SK-N-SH treated with all-trans-retinoic acid at 6 μM for 48 hours (cell line): ENCODE data around the gene IDUA.

Experiments
- SNAI2 ChIP-seq: fragments of 250-450 bp; sonication (Bioruptor Pico); IDR thresholded peaks from 2 replicates; pipeline ENCODE4 v1.5.0; 2020; ENCODE audit warnings: mild to moderate bottlenecking, moderate library complexity
- TF ChIP-seq, protein P1 (sequence below): fragments of 250-450 bp; sonication (Bioruptor Pico); IDR thresholded peaks from 2 replicates; pipeline ENCODE4 v1.5.1; 2020; ENCODE audit warnings: low read depth, mild to moderate bottlenecking, moderate library complexity

DNA sequence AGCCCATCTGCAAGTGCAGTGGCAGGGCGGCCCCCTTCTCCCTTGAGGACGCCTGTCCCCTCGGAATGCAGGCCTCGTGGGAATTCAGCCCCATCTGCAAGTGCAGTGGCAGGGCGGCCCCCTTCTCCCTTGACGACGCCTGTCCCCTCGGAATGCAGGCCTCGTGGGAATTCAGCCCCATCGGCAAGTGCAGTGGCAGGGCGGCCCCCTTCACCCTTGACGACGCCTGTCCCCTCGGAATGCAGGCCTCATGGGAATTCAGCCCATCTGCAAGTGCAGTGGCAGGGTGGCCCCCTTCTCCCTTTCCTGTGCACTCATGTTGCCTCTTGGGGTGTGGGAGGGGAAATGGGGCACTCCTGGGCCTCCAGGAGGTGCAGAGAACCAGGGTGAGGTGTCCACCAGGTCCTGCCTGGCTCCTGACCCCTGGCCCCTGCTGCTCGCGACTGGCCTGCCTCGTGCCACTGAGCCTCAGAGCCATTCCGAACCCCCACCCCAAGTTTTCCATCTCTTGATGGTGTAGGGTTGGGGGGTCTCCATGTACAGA lies 13.1 kb downstream of the IDUA start:
- TF ChIP-seq, protein P1, sequence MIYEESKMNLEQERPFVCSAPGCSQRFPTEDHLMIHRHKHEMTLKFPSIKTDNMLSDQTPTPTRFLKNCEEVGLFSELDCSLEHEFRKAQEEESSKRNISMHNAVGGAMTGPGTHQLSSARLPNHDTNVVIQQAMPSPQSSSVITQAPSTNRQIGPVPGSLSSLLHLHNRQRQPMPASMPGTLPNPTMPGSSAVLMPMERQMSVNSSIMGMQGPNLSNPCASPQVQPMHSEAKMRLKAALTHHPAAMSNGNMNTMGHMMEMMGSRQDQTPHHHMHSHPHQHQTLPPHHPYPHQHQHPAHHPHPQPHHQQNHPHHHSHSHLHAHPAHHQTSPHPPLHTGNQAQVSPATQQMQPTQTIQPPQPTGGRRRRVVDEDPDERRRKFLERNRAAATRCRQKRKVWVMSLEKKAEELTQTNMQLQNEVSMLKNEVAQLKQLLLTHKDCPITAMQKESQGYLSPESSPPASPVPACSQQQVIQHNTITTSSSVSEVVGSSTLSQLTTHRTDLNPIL (CRISPR knock-in tag) = no peak
- TF ChIP-seq SNAI2 = no peak
